Adipocyte (in vitro differentiated cells): ENCODE data around the gene GYPB.
"Not testable (repeated sequence)": the region's sequence is repeated elsewhere in the genome, so short reads cannot be mapped to it uniquely, and the experiment has no call there.

Experiments used
- DNase-seq: peaks from one replicate; pipeline ENCODE4 v3.0.0-alpha.2; 2015; ENCODE audit warnings: low read depth
- H3K27me3 ChIP-seq: replicated peaks from 2 replicates; pipeline ENCODE4 v1.7.0; 2013; ENCODE audit warnings: mild to moderate bottlenecking, low read length, moderate library complexity; ENCODE audit not compliant: control insufficient read depth, insufficient read depth
- H3K36me3 ChIP-seq: 2 replicates; pipeline ENCODE4 v1.7.0; 2013; ENCODE audit warnings: low read length, mild to moderate bottlenecking, moderate library complexity; ENCODE audit not compliant: control insufficient read depth, insufficient read depth, severe bottlenecking
- H3K4me1 ChIP-seq: 2 replicates; pipeline ENCODE4 v1.7.0; 2013; ENCODE audit warnings: mild to moderate bottlenecking, low read length, moderate library complexity; ENCODE audit not compliant: control insufficient read depth, insufficient read depth
- H3K4me3 ChIP-seq: 2 replicates; pipeline ENCODE4 v1.7.0; 2013; ENCODE audit warnings: mild to moderate bottlenecking, low read length, moderate library complexity
- H3K9ac ChIP-seq: 2 replicates; pipeline ENCODE4 v1.7.0; 2013; ENCODE audit warnings: mild to moderate bottlenecking, low read length, moderate library complexity
- H3K9me3 ChIP-seq: 2 replicates; pipeline ENCODE4 v1.7.0; 2013; ENCODE audit warnings: mild to moderate bottlenecking, low read length, moderate library complexity; ENCODE audit not compliant: control insufficient read depth

GYPB gene

GRCh38 chr4:143980776-143981175 is 38.4 kb downstream of the GYPB start:
- DNase-seq, result peak; percentile 34
- H3K27me3 ChIP-seq, H3K9me3 ChIP-seq, H3K4me3 ChIP-seq, H3K9ac ChIP-seq, H3K36me3 ChIP-seq, H3K4me1 ChIP-seq: not testable (repeated sequence)

GRCh38 chr4:143975527-143975926 is 43.7 kb downstream of the GYPB start:
- not testable (repeated sequence) for H3K4me1 ChIP-seq, DNase-seq, H3K9me3 ChIP-seq, H3K4me3 ChIP-seq, H3K36me3 ChIP-seq, H3K27me3 ChIP-seq, H3K9ac ChIP-seq

- not testable (repeated sequence) for H3K9ac ChIP-seq, DNase-seq, H3K27me3 ChIP-seq, H3K36me3 ChIP-seq, H3K4me3 ChIP-seq, H3K4me1 ChIP-seq, H3K9me3 ChIP-seq
These were observed 45.2 kb downstream of the GYPB start for GRCh38 chr4:143974021-143974420.

- no peak overlapping the region for H3K4me3 ChIP-seq
- H3K4me1 ChIP-seq, result peaks cover under 1% of the 10 kb centered on the region
- no peak for DNase-seq
- no peaks in the 10 kb centered on the region for H3K9me3 ChIP-seq
- no peak overlapping the region for H3K9ac ChIP-seq
- H3K36me3 ChIP-seq, result no peaks in the 10 kb centered on the region
- H3K27me3 ChIP-seq, result no peaks in the 10 kb centered on the region
These were observed 58.1 kb downstream of the GYPB start for GRCh38 chr4:143961075-143961474.

- H3K4me1 ChIP-seq, H3K9ac ChIP-seq: not testable (repeated sequence)
These were observed 63.9 kb downstream of the GYPB start for GRCh38 chr4:143955306-143955705.

GRCh38 chr4:143951458-143951972 is 67.7 kb downstream of the GYPB start:
- not testable (repeated sequence) for H3K36me3 ChIP-seq, DNase-seq, H3K27me3 ChIP-seq, H3K9ac ChIP-seq, H3K4me3 ChIP-seq
- peaks cover 11% of the 10 kb centered on the region for H3K9me3 ChIP-seq
- H3K4me1 ChIP-seq, result peaks cover 15% of the 10 kb centered on the region

More at GRCh38 chr4:143955306-143955705, 63.9 kb downstream of the GYPB start:
- DNase-seq, H3K27me3 ChIP-seq, H3K36me3 ChIP-seq, H3K4me3 ChIP-seq: not testable (repeated sequence)
- peaks cover 11% of the 10 kb centered on the region for H3K9me3 ChIP-seq

GRCh38 chr4:143950967-143951366 is 68.2 kb downstream of the GYPB start:
- Histone ChIP-seq H3K9me3 (peaks cover 11% of the 10 kb centered on the region), H3K4me1 (peaks cover 13% of the 10 kb centered on the region)
- not testable (repeated sequence) for H3K36me3 ChIP-seq, DNase-seq, H3K27me3 ChIP-seq, H3K4me3 ChIP-seq, H3K9ac ChIP-seq

- not testable (repeated sequence) for H3K9ac ChIP-seq, DNase-seq, H3K36me3 ChIP-seq, H3K27me3 ChIP-seq, H3K4me3 ChIP-seq
- Histone ChIP-seq H3K9me3 (peaks cover 11% of the 10 kb centered on the region), H3K4me1 (peaks cover 11% of the 10 kb centered on the region)
These were observed 69.0 kb downstream of the GYPB start for GRCh38 chr4:143950185-143950584.

- H3K9ac ChIP-seq, H3K4me3 ChIP-seq, DNase-seq, H3K36me3 ChIP-seq, H3K27me3 ChIP-seq: not testable (repeated sequence)
- peaks cover 11% of the 10 kb centered on the region for H3K9me3 ChIP-seq
- H3K4me1 ChIP-seq, result peaks cover 11% of the 10 kb centered on the region
These were observed 71.7 kb downstream of the GYPB start for GRCh38 chr4:143947493-143947892.
